ENCODE data around the gene SLC35B3.

DNA sequence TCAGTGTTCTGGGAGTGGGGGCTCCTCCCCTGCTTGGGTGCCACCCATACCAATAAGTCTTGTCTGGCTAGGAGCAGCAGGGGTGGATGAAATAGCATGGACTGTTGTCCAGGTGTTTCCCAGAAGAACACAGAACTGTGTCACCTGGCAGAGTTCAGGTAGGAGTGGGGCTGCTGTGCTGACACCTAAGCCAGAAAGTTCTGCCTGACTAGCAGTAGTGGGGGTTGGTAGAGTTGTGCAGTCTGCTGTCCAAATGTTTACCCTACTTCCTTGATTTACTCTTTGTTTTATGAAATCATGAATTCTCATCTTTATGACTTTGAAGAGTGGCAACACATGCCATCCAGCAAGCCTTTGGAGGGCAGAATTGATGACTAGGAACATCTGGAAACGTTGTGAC is 27.3 kb upstream of the SLC35B3 start:
- TF ChIP-seq, protein P1, sequence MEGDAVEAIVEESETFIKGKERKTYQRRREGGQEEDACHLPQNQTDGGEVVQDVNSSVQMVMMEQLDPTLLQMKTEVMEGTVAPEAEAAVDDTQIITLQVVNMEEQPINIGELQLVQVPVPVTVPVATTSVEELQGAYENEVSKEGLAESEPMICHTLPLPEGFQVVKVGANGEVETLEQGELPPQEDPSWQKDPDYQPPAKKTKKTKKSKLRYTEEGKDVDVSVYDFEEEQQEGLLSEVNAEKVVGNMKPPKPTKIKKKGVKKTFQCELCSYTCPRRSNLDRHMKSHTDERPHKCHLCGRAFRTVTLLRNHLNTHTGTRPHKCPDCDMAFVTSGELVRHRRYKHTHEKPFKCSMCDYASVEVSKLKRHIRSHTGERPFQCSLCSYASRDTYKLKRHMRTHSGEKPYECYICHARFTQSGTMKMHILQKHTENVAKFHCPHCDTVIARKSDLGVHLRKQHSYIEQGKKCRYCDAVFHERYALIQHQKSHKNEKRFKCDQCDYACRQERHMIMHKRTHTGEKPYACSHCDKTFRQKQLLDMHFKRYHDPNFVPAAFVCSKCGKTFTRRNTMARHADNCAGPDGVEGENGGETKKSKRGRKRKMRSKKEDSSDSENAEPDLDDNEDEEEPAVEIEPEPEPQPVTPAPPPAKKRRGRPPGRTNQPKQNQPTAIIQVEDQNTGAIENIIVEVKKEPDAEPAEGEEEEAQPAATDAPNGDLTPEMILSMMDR (IDR thresholded peaks at IDR 0.05) = no peak
- no peak for TF ChIP-seq POLR2A (IDR thresholded peaks at IDR 0.05)
